D721Med (cell line): ENCODE measurements around the gene SSR1.

Experiments
- DNase-seq: peaks from one replicate; pipeline ENCODE4 v3.0.0; 2011; ENCODE audit warnings: low spot score; ENCODE audit not compliant: insufficient read length
- FAIRE-seq: peaks from 2 replicates; lab custom pipeline; 2011; peaks lifted over from hg19 to GRCh38; lab: Jason Lieb, UNC
- CTCF ChIP-seq: IDR thresholded peaks from 2 replicates; pipeline ENCODE4 v1.5.1; 2012; ENCODE audit warnings: mild to moderate bottlenecking, control low read depth; ENCODE audit not compliant: insufficient read depth; ENCODE audit errors: missing control alignments

Gene SSR1

GRCh38 chr6:7314414-7314813 is 1.4 kb upstream of the SSR1 start:
- no peak for TF ChIP-seq CTCF
- DNase-seq (no peak), FAIRE-seq (no peak)

DNA sequence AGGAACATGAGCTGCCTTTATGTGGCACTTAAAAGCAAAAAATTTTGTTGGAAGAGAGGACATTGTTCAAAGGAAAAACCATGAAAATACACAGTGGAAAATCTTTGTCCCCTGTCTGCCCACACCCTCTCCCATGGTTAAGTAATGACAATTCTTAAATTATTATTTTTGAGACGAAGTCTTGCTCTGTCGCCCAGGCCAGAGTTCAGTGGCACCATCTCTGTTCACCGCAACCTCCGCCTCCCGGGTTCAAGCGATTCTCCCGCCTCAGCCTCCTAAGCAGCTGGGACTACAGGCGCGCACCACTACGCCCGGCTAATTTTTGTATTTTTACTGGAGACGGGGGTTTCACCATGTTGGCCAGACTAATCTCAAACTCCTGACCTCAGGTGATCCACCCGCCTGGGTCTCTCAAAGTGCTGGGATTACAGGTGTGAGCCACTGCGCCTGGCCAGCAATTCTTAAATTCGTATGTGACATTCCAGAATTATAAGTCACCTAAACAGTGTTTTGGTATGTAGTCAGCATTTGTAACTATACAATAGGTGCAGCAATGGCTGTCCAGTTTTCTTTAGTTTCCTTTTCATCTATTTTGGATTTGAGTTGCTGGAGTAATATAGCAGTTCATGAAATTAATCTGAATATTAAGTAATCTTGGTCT is 636 bp upstream of the SSR1 start:
- TF ChIP-seq CTCF, result no peak
- FAIRE-seq, result no peak
- DNase-seq, result no peak

DNA sequence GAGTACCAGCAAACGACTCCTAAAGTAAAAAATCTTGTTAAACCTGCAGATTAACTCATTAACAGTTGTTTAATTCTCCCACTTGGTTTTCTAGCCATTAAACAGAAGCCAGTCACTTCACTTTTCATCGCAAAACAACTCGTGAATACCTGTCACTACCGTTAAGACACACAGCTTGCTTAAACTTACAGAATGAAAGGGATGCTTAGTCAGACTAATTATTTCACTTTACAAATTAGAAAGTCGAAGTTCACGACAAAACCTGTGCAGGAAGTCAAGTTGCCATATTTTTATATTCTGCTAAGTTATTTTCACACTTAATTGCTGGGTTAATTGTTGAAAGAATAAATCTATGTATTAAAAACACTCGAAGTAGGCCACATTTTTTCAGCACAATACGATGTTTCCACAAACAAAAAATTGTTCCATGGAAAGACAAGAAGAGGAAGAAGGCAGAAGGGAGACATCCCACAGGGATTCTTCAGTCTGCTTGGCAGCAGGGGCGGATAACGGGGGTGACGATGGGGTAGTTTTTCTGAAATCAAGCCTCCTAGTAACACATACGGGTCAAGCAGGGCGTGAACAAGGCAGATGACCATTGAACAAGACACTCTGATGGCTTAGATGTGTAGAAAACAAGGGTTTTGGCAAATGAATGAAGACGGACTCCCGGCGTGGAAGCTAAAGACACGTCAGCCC is 933 bp downstream of the SSR1 start:
- TF ChIP-seq CTCF, result no peak
- FAIRE-seq (no peak), DNase-seq (no peak)

DNA sequence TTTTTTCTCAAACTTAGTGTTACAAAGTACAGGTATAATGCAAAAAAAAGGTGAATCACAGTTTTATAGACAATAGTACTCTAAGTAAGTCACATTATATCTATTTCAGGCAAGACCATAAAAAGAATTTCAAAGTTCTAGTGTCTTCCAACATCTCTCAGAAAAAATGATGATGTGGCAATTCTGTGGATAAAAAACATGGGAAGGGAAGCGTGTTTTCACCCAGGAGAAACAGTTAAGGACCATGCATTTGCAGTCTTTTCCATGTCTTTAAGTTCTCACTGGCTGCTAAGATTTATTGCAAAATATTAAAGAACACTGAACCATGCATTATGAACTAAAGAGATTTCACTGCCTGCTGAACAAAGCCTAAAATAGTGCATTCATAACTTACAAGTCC is 1.8 kb downstream of the SSR1 start:
- no peak for FAIRE-seq
- no peak for DNase-seq
- TF ChIP-seq CTCF, result no peak

DNA sequence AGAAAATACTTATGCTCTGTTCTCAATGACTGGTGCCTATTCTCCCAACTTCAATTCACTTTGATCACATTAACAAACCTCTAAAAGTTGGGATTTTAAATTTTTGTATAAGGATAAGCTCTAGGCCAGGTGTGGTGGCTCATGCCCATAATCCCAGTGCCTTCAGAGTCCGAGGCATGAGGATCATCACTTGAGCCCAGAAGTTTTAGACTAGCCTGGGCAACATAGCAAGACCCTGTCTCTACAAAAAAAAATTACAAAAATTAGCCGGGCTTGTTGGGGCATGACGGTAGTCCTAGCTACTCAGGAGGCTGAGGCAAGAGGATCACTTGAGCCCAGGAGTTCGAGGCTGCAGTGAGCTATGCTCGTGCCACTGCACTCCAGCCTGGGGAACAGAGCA is 3.9 kb downstream of the SSR1 start:
- FAIRE-seq (no peak), DNase-seq (no peak)
- TF ChIP-seq CTCF, result no peak

GRCh38 chr6:7307533-7307932 is 5.5 kb downstream of the SSR1 start:
- no peak for TF ChIP-seq CTCF
- FAIRE-seq, result no peak
- DNase-seq, result no peak

- no peak for DNase-seq
- no peak for TF ChIP-seq CTCF
- FAIRE-seq, result no peak
Observed at GRCh38 chr6:7304821-7305220, 8.2 kb downstream of the SSR1 start.
